Activated T-cell treated with anti-CD3 and anti-CD28 coated beads, Interleukin-2, amount 50 U/mL, for 72 hours (primary cell): ENCODE measurements around the gene TEX2. TPM values are rescaled to one million over a fixed set of nuclear protein-coding genes. Genes with fewer than 3 reads are reported as not detected.

ENCODE experiments used
- ATAC-seq, 2 donors: fragments of 150-1000 bp; cut with Tn5 transposase; replicated peaks in 1 of 2; 2 replicates each; pipeline ENCODE4 v1.10.0; 2021; ENCODE audit warnings: moderate library complexity in 2 of 2, mild to moderate bottlenecking in 1 of 2
- DNase-seq, 2 donors: peaks; one replicate each; pipeline ENCODE4 v3.0.0; 2021 to 2022; ENCODE audit warnings: mixed read lengths in 1 of 2
- H3K27ac Mint-ChIP-seq: one replicate; pipeline ENCODE4 v1.8.0; 2022; ENCODE audit warnings: mild to moderate bottlenecking, moderate library complexity, mixed read lengths
- H3K27me3 Mint-ChIP-seq: one replicate; pipeline ENCODE4 v1.8.0; 2022; ENCODE audit warnings: low read depth, mixed read lengths
- H3K36me3 Mint-ChIP-seq, 2 donors: one replicate each; pipeline ENCODE4 v1.8.0; 2022; ENCODE audit warnings: mixed read lengths in 2 of 2, mild to moderate bottlenecking in 1 of 2; ENCODE audit not compliant: insufficient read depth in 2 of 2
- H3K4me1 Mint-ChIP-seq: one replicate; pipeline ENCODE4 v1.8.0; 2022; ENCODE audit warnings: low read depth, mixed read lengths
- H3K4me3 Mint-ChIP-seq, 2 donors: one replicate each; pipeline ENCODE4 v1.8.0; 2022; ENCODE audit warnings: mild to moderate bottlenecking in 2 of 2, mixed read lengths in 2 of 2, moderate library complexity in 2 of 2
- H3K9me3 Mint-ChIP-seq, 2 donors: one replicate each; pipeline ENCODE4 v1.8.0; 2022; ENCODE audit warnings: mixed read lengths in 2 of 2
- total RNA-seq, 2 donors: library from RNA; stranded (reverse); gene quantifications; one replicate each; pipeline ENCODE4 v1.2.3, GENCODE V29; 2022

Gene TEX2
- total RNA-seq, 2 donors from 2014 or later, result 10.5 to 15.7 TPM

- H3K4me1 Mint-ChIP-seq, result peaks cover 32% of the 10 kb centered on the region
- ATAC-seq (no peak), DNase-seq (no peak)
- H3K27me3 Mint-ChIP-seq, result no peaks in the 10 kb centered on the region
- no peaks in the 10 kb centered on the region for H3K9me3 Mint-ChIP-seq
- H3K27ac Mint-ChIP-seq, result peak overlapping the region; percentile 52
- no peak overlapping the region for H3K4me3 Mint-ChIP-seq
- peaks cover 6 to 16% of the 10 kb centered on the region in 2 donors for H3K36me3 Mint-ChIP-seq
Measured at GRCh38 chr17:64148699-64149098, 114.4 kb downstream of the TEX2 start.

GRCh38 chr17:64148017-64148631, 114.9 kb downstream of the TEX2 start:
- ATAC-seq (no peak), DNase-seq (no peak)
- Mint-ChIP-seq H3K36me3 (peaks cover 6 to 16% of the 10 kb centered on the region in 2 donors), H3K9me3 (no peaks in the 10 kb centered on the region), H3K4me3 (peak overlapping the region in 1 of 2 donors; percentile 10), H3K4me1 (peaks cover 32% of the 10 kb centered on the region), H3K27ac (peak overlapping the region; percentile 52), H3K27me3 (no peaks in the 10 kb centered on the region)

DNA sequence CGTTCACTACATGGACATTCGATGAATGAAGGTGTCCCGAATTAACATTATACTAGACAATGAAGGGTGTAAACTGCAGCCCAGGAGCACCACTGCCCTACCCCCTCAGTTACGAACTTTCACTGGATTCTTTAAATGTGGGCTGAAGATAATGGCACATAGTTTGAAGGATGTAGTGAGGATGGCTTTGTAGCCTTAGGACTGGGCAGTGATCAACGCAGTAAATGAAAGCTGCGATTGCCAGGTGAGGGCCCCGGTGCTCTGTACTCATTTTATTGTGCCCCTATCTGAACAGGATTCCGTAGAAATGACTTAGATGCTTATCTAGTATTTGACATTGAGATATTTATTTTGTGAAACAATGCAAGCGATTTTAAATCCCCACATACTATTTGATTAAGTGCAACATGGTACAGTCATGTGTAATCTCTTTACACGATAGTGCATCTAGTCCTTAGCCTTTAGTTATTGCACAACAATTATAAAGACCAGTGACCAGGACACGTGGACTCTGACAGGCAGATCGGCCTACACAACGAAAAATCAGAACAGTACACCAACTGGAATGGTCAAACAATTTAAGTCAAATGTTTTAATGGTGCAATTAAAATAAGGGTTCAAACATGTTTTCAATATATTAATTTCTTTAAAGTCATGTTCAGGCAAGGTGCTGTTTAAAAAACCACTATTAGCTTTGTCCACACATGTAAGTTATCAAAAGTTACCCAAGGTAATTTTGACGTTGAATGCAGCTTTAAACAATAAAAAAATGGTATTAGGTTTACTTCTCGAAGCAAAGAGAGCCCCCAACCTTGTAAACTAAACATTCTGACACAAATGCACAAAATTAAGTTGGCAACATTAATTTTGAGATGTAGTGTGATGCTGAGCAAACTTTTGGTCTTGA, 115.7 kb downstream of the TEX2 start:
- DNase-seq, result no peak
- no peaks in the 10 kb centered on the region for H3K9me3 Mint-ChIP-seq
- H3K4me1 Mint-ChIP-seq, result peaks cover 32% of the 10 kb centered on the region
- H3K27ac Mint-ChIP-seq, result no peak overlapping the region
- H3K36me3 Mint-ChIP-seq, result peaks cover 6 to 13% of the 10 kb centered on the region in 2 donors
- no peak for ATAC-seq
- H3K27me3 Mint-ChIP-seq, result no peaks in the 10 kb centered on the region
- H3K4me3 Mint-ChIP-seq, result no peak overlapping the region

GRCh38 chr17:64146418-64147109, 116.5 kb downstream of the TEX2 start:
- H3K4me3 Mint-ChIP-seq, result no peak overlapping the region
- H3K9me3 Mint-ChIP-seq, result no peaks in the 10 kb centered on the region
- H3K36me3 Mint-ChIP-seq, result peaks cover 6 to 13% of the 10 kb centered on the region in 2 donors
- peak in 1 of 2 donors; percentile 45 for DNase-seq
- no peak overlapping the region for H3K27ac Mint-ChIP-seq
- peaks cover 32% of the 10 kb centered on the region for H3K4me1 Mint-ChIP-seq
- no peaks in the 10 kb centered on the region for H3K27me3 Mint-ChIP-seq
- peak; percentile 7 to 8 for ATAC-seq

DNA sequence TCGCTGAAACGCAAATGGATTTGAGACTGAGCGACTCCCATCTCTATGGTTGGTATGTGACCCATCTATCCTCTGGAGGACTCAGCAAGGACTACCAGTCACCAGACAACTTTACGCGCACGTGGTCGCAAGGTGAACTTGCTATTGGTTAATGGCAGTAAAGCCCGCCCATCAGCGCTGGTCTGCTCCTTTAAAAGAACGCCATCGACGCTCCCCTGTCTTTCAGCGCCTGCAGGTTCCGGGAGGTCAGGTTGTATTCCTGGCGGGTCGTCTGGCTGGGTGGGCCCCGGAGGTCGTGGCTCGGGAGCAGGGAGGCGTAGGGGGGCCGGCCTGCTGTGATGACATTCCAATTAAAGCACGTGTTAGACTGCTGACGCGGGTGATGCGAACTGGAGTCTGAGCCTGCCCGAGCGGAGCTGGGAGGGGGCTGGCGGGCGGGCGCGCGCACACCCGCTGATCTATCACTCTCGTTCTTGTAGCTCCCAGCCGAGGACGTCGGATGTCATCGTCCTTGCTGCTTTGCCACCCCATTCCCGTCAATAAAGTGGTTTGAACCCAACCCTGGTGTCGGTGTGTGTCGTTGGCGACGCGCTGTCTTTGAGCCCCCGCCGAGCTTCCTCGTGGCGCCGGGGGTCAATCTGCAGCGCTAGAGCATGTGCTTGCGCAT, 117.2 kb downstream of the TEX2 start:
- Mint-ChIP-seq H3K27me3 (no peaks in the 10 kb centered on the region), H3K4me1 (peaks cover 32% of the 10 kb centered on the region), H3K4me3 (no peak overlapping the region), H3K9me3 (no peaks in the 10 kb centered on the region), H3K27ac (no peak overlapping the region), H3K36me3 (peaks cover 6 to 13% of the 10 kb centered on the region in 2 donors)
- DNase-seq (peak; percentile 93 to 96), ATAC-seq (peak; percentile 95 to 96)

- ATAC-seq (no peak), DNase-seq (no peak)
- peaks cover 32% of the 10 kb centered on the region for H3K4me1 Mint-ChIP-seq
- no peak overlapping the region for H3K4me3 Mint-ChIP-seq
- no peaks in the 10 kb centered on the region for H3K27me3 Mint-ChIP-seq
- no peak overlapping the region for H3K27ac Mint-ChIP-seq
- peaks cover 6 to 13% of the 10 kb centered on the region in 2 donors for H3K36me3 Mint-ChIP-seq
- no peaks in the 10 kb centered on the region for H3K9me3 Mint-ChIP-seq
Measured at GRCh38 chr17:64145375-64145750, 117.7 kb downstream of the TEX2 start.

GRCh38 chr17:64139542-64139941, 123.5 kb downstream of the TEX2 start:
- ATAC-seq (no peak), DNase-seq (no peak)
- Mint-ChIP-seq H3K4me3 (no peak overlapping the region), H3K36me3 (no peaks in the 10 kb centered on the region), H3K27me3 (no peaks in the 10 kb centered on the region), H3K27ac (no peak overlapping the region), H3K9me3 (no peaks in the 10 kb centered on the region), H3K4me1 (peaks cover under 1% of the 10 kb centered on the region)

- H3K4me1 Mint-ChIP-seq, result no peaks in the 10 kb centered on the region
- H3K27ac Mint-ChIP-seq, result no peak overlapping the region
- DNase-seq, result no peak
Measured at GRCh38 chr17:64138441-64138840, 124.6 kb downstream of the TEX2 start.

DNA sequence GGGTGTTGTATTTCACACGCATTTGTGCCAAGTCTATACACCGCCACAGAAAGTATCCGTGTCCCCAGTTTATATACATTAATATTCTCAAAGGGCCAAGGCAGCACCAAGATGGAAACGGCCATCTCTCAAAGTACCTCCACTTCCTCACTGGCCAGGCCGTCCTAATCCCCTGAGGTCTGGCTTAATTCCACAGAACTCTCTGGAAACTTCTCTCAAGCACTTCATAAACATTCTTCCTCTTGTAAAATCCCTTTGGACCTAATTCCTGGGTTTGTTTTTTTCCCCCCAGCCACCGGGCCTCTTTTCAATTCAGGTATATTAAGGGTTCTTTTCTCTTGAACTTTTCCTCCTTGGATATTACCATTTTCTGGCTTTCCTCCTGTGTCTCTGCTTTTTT, 128.1 kb downstream of the TEX2 start:
- no peak for DNase-seq
- H3K27ac Mint-ChIP-seq, result no peak overlapping the region
- peaks cover 19% of the 10 kb centered on the region for H3K4me1 Mint-ChIP-seq
- no peaks in the 10 kb centered on the region for H3K36me3 Mint-ChIP-seq
- H3K9me3 Mint-ChIP-seq, result no peaks in the 10 kb centered on the region
- ATAC-seq, result no peak
- no peaks in the 10 kb centered on the region for H3K27me3 Mint-ChIP-seq
- H3K4me3 Mint-ChIP-seq, result no peak overlapping the region

More at GRCh38 chr17:64138441-64138840, 124.6 kb downstream of the TEX2 start:
- Mint-ChIP-seq H3K36me3 (no peaks in the 10 kb centered on the region), H3K4me3 (no peak overlapping the region), H3K9me3 (no peaks in the 10 kb centered on the region), H3K27me3 (no peaks in the 10 kb centered on the region)
- ATAC-seq, result no peak

GRCh38 chr17:64134216-64134970, 128.7 kb downstream of the TEX2 start:
- Mint-ChIP-seq H3K9me3 (no peaks in the 10 kb centered on the region), H3K36me3 (no peaks in the 10 kb centered on the region), H3K4me1 (peaks cover 19% of the 10 kb centered on the region), H3K4me3 (no peak overlapping the region), H3K27ac (no peak overlapping the region), H3K27me3 (no peaks in the 10 kb centered on the region)
- no peak for DNase-seq
- no peak for ATAC-seq

DNA sequence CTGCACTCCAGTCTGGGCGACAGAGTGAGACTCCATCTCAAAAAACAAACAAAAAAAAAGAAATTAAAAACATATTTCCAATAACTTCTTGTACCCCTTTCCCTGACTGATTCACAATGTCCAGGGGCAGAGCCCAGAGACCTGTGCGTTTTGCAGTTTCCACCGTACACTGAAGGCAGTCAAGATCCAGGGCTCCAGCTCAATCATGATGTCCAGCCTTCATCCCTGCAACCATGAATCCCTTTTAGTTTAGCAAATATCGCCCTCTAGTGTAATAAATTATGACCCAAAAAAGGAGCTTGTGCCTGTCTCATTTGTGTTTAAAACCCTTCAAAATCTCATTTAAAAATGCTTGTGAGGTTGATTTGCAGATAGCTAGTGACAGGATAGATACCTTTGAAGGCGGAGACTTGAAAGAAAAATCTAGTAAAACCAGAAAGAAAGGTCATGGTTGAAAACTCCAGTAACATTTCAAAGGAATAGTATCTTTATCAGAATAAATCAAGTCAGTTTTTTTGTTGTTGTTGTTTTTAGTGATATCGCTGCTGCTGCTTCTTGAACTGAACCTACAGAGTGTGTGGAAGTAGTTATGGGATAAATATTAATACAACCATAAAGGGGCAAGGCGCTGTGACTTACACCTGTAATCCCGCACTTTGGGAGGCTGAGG, 129.4 kb downstream of the TEX2 start:
- no peak for ATAC-seq
- Mint-ChIP-seq H3K9me3 (no peaks in the 10 kb centered on the region), H3K4me1 (peaks cover 23% of the 10 kb centered on the region), H3K36me3 (peaks cover 0 to 4% of the 10 kb centered on the region in 2 donors), H3K4me3 (no peak overlapping the region), H3K27me3 (no peaks in the 10 kb centered on the region), H3K27ac (peak overlapping the region; percentile 22)
- DNase-seq, result peak in 1 of 2 donors; percentile 25
